Left renal pelvis (tissue), 4 donors: Measurements from ENCODE around the gene FXYD6. TPM values are rescaled to one million over a fixed set of nuclear protein-coding genes. Genes with fewer than 3 reads are reported as not detected.
A peak's percentile ranks its signal among the peaks of the same experiment; 100 is the strongest.
"Not testable (repeated sequence)": the region's sequence is repeated elsewhere in the genome, so short reads cannot be mapped to it uniquely, and the experiment has no call there.

Experiments used
- DNase-seq, 4 donors: peaks; one replicate each; pipeline ENCODE4 v3.0.0-alpha.2; 2013; ENCODE audit warnings: low read depth in 4 of 4, low spot score in 3 of 4
- polyA plus RNA-seq, 4 donors: library from polyadenylated mRNA; unstranded; fragments of 120-200 nt; gene quantifications; one replicate each; pipeline ENCODE4 v1.2.1, GENCODE V29; 2013; ENCODE audit not compliant: insufficient read length in 4 of 4

The FXYD6 gene
- polyA plus RNA-seq, 4 donors: 99.6 to 132 (median 126) TPM

DNA sequence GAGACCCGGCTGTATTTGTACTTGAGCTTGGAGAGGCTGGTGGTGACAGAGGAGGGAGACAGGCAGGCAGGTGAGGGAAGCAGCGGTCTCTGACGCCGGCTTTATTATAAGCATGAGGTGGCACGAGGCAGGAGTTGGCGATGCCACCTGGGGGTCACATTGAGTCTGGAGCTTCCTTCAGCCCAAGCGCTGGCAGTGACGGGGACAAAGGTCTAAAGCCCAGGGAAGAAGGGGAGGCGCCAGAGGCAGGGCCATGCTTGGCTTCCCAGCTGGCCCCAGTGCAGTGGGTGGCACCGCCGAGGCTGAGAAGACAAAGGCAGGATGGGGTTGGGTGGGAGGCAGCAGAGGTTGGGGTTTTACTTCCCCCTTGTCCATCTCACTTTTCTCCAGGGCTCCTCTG lies 56.4 kb downstream of the FXYD6 start:
- no peak for DNase-seq

- DNase-seq: no peak
Measured at GRCh38 chr11:117819096-117820040, 57.1 kb downstream of the FXYD6 start.

- DNase-seq: no peak
Measured at GRCh38 chr11:117818041-117818873, 58.2 kb downstream of the FXYD6 start.

DNA sequence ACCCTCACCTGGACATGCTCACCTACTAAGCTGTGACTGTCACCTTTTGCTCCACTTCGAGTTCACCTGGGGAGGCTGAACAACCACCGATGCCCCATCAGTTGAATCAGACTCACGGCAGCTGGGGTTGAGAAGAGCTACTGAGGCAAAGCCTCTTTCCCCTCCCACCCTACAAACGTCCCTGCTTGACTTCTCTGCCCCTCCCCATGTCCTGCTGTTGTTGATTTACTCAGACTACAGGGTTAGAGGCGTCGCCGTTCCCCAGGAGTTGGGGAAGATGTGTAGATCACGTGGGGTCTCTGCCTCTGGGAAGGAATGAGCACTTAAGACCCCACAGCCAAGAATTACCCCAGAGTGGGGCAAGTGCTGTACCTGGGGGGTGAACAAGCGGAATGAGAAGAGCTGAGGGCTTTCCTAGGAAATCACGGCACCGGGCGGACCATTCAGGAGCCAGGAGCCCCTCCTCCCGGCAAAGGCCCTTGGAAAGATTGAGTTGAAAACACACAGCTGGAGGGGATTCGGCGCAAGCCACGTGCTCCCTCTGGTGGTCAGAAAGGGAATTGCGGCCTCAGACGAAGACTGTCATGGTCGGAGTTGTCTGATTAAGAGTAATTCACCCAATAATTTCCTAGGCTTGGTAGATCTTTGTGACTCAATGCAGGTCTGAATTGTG lies 59.0 kb downstream of the FXYD6 start:
- peak in 2 of 4 donors; percentile 75 to 79 for DNase-seq

DNA sequence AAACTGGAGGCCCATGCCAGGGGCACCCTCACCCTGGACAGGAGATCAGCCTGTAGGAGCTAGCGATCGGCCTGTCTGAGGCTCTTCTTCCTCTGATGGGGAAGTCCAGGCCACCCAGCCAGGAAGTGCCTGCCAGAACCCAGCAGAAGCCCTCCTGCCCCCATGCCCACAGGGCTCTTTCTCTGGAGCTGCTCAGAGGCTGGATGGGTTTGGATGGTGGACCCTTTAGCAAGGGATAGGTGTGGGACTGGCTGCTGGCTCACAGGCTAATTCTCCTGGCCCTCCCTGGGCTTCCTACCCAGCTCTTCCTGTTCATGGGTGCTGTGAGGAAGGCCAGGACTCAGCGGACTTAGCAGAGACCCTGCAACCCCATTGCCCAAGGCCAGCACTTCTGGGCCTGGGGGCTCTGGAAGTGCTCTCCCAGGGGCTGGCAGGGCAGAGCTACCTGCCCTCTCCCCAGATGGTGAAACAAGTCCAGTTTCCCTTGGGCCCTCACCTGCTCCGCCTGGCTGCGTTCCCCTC lies 59.6 kb downstream of the FXYD6 start:
- no peak for DNase-seq

DNA sequence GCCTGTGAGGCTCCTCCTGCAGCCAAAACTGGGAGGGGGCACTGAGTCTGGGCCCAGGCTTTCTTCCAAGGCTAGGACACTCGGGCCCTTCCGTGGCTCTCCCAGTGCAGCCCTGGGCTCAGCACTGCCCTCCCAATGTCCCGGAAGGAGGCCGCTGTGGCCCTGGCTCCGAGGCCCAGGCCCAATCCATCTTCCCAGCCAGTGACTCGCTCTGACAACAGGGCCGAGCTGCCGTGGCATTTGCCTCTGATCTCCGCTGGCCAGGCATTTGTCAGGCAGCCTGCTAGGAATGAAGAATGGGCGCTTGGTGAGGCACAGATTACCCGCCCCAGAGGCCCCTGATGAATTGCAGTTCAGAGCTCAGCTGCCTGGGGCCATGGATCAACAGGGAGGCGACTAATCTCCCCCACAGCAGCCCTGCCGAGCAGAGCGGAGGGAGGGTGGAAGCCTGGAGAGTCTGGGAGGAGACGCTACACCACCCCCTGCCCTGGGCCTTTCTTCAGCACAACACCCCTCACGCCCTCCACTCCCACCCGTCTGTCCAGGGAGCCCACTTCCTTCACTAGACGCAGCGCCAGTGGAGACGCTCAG lies 60.2 kb downstream of the FXYD6 start:
- peak in 2 of 4 donors; percentile 68 to 70 for DNase-seq

DNA sequence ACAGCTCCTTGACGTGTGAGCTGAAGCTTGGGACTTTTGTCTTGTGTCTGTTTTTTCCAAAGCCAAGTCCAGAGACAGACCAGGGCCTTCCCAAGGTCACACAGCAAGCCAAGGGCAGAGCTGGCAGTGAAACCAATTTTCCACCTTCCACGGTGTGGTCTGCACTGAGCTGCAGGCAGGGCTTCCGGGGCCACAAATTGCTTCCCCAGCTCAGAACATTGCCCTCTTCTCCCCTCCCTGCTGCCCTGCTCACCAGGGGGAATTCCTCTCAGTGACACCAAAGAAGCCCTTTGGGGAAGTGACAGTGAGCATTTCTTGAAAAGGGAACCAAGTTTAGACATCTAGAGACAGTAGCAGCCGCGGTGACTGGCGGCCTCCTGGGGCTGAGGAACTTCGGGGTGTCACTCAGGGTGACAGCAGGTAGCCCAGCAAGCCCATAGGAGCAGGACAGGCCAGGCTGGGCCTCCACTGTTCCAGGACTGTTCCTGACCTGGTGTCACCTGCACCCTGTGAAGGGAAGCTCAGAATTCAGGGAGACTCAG lies 61.1 kb downstream of the FXYD6 start:
- DNase-seq: no peak

GRCh38 chr11:117814766-117815261 lies 61.6 kb downstream of the FXYD6 start:
- DNase-seq: no peak

- no peak for DNase-seq
Measured at GRCh38 chr11:117814204-117814765, 62.2 kb downstream of the FXYD6 start.

DNA sequence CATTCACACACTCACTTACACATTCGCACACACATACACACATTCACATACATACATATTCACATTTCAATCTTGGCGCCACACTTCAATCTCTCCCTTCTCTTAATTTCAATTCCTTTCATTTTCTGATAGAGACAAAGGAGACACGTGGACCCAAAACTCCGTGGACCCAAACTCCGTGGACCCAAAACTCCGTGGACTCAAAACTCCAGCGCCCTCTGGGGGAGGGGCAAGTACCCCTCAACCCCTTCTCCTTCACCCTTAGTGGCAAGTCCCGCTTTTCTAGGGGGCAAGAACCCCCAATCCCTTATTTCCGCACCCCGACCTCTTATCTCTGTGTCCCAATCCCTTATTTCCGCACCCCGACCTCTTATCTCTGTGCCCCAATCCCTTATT lies 66.4 kb downstream of the FXYD6 start:
- not testable (repeated sequence) for DNase-seq

DNA sequence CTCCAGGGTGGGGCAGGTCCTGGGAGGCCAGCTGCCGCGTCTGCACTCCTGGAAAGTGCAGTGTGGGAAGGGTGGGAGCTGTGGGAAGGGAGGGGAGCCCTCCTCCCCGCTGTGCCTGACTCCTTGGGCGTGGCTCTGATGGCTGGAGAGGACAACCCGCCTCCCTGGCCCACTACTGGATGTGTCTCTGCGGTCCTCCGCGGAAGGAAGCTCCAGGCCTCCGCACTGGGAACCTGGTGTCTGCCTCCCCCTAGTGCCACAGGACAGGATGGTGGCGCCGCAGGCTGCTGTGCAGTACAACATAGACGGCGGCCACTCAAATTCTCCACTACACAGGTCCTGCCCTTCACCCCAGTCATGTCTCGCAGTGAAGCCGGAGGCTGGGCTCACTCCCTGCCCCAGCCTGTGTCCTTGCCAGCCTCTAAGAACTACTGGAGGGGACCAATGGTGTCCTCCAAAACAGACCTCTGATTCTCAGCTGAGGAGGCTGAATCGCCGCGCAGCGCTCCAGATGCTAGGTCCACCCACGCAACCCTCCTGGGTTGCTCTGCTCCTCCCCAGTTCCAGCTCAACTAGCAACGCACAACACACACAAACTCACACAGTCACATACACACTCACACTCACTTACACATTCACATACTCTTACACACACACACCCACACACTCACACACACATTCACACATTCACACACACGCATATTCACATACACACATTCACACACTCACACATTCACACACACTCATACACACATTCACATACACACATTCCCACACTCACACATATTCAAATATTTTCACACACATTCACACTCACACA lies 67.0 kb downstream of the FXYD6 start:
- no peak for DNase-seq

DNA sequence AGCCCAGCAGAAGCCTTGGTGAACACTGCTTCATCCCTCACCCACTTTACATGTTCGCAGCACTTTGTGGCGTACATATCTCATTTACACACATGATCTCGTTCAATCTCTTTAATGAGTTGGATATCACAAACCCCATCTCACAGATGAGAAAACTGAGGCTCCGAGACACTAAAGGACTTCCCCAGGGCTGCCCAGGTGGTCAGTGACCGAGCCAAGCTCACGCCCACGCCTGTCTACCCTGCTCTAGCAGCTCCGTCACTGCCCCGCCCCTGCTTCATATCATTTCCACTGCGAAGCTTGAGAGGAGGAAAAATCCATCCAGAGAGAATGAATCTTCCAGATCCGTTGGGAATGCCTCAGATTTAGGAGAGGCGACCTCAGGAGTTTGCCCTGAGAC lies 67.7 kb downstream of the FXYD6 start:
- no peak for DNase-seq

- DNase-seq: no peak
Measured at GRCh38 chr11:117807482-117808327, 68.8 kb downstream of the FXYD6 start.

DNA sequence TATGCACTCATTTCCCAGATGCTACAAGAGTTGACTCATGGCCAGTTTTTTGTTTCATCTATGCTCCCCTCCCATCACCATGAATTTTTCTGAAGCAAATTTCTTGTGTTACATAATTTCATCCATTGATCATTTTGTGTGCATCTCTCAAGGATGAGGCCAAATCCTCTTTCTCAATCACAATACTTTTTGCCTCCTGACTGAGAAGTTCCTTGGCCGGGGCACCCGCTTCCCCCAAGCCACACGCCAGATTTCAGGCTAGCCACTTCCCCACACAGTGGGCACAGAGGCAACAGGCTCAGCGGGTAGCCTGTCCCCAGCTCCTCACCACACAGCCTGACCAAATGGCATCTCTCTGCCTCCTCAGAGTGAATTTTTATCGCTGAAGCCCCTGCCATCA lies 69.6 kb downstream of the FXYD6 start:
- DNase-seq: no peak

- no peak for DNase-seq
Measured at GRCh38 chr11:117805045-117805444, 71.4 kb downstream of the FXYD6 start.

GRCh38 chr11:117803896-117804295 lies 72.6 kb downstream of the FXYD6 start:
- DNase-seq: no peak

DNA sequence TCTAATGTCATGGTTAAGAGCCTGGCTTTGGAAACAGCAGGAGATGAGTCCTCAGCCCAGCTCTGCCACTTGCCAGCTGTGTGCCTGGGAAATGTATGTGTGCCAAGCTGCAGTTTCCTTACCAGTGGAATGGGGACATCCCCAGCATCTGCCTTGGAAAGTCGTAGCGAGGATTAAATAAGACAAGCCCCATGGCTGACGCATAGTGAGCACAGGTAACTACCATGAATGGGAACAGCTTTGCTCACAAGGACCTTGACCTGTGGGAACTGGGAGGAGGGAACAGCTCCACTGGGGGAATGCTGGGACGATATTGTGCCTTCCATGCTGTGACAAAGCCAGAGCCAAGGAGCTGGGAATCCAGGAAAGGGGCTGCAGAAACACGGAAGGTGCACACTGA lies 76.8 kb downstream of the FXYD6 start:
- DNase-seq: no peak
